ENCODE measurements around the gene MS4A4A. TPM values are rescaled to one million over a fixed set of nuclear protein-coding genes. Genes with fewer than 3 reads are reported as not detected.

Gene MS4A4A
- total RNA-seq (10 to 100 TPM in 1 of 2 donors, 1 to 10 TPM in 1; 2.0 to 11.0 TPM), polyA plus RNA-seq (ENCODE audit: insufficient read depth, low read depth, low replicate concordance) (11.4 TPM)
- long read RNA-seq, donor 1, partial matches to known transcripts, result 0 of 3 reads
- long read RNA-seq, donor 1, other reads (novel, unspliced or antisense), result 0 of 3 reads
- long read RNA-seq, donor 2, partial matches to known transcripts, result 0 of 1 reads
- long read RNA-seq, donor 2, other reads (novel, unspliced or antisense), result 0 of 1 reads

GRCh38 chr11:60280412-60280811 is at the start of gene MS4A4A:
Gene MS4A4A, plus strand, starts transcription at chr11:60280666. Its CDS starts 10 bp downstream, at chr11:60280676.
- Histone ChIP-seq H3K4me3 (no peak within 1 kb of the TSS), H3K27me3 (no peaks in the 10 kb centered on the region), H3K36me3 (ENCODE audit: low read depth, missing control alignments) (no peaks in the 10 kb centered on the region), H3K27ac (peak within 1 kb of the TSS in 1 of 2 donors; percentile 8), H3K4me1 (no peaks in the 10 kb centered on the region), H3K9me3 (no peaks in the 10 kb centered on the region)
- TF ChIP-seq POLR2A (IDR thresholded peaks at IDR 0.05) (no peak), CTCF (IDR thresholded peaks at IDR 0.05) (no peak)
- WGBS, 2 donors, result 79 to 89% methylated on average over 3 of the region's 3 CpGs
- intact Hi-C loops (cut with DNase I; ENCODE audit: low total_unique reads), result no loop called here
- peak; percentile 20 for DNase-seq

GRCh38 chr11:60230681-60231080 is 49.8 kb upstream of the MS4A4A start:
- H3K36me3 ChIP-seq (ENCODE audit: low read depth, missing control alignments), result no peaks in the 10 kb centered on the region
- H3K4me1 ChIP-seq, result no peaks in the 10 kb centered on the region
- no peak overlapping the region for H3K27ac ChIP-seq
- intact Hi-C loops (cut with DNase I; ENCODE audit: low total_unique reads), result no loop called here
- DNase-seq, result no peak
- no peaks in the 10 kb centered on the region for H3K27me3 ChIP-seq
- no peak overlapping the region for H3K4me3 ChIP-seq
- no peak for TF ChIP-seq POLR2A (IDR thresholded peaks at IDR 0.05)
- no peak for TF ChIP-seq CTCF (IDR thresholded peaks at IDR 0.05)
- 85% methylated on average over 1 of the region's 1 CpG for WGBS, 2 donors
- no peaks in the 10 kb centered on the region for H3K9me3 ChIP-seq

GRCh38 chr11:60235321-60235720 is 45.1 kb upstream of the MS4A4A start:
- TF ChIP-seq POLR2A (IDR thresholded peaks at IDR 0.05), result no peak
- TF ChIP-seq CTCF (IDR thresholded peaks at IDR 0.05), result no peak
- no peaks in the 10 kb centered on the region for H3K4me1 ChIP-seq
- intact Hi-C loops (cut with DNase I; ENCODE audit: low total_unique reads), result no loop called here
- no peaks in the 10 kb centered on the region for H3K36me3 ChIP-seq (ENCODE audit: low read depth, missing control alignments)
- H3K4me3 ChIP-seq, result no peak overlapping the region
- no peaks in the 10 kb centered on the region for H3K9me3 ChIP-seq
- no peak for DNase-seq
- H3K27ac ChIP-seq, result no peak overlapping the region
- 70 to 71% methylated on average over 3 of the region's 3 CpGs for WGBS, 2 donors
- H3K27me3 ChIP-seq, result no peaks in the 10 kb centered on the region

- H3K4me1 ChIP-seq, result no peaks in the 10 kb centered on the region
- H3K36me3 ChIP-seq (ENCODE audit: low read depth, missing control alignments), result no peaks in the 10 kb centered on the region
- no peaks in the 10 kb centered on the region for H3K9me3 ChIP-seq
- H3K27me3 ChIP-seq, result no peaks in the 10 kb centered on the region
- H3K27ac ChIP-seq, result no peak overlapping the region
- intact Hi-C loops (cut with DNase I; ENCODE audit: low total_unique reads), result no loop called here
- TF ChIP-seq CTCF (IDR thresholded peaks at IDR 0.05) (no peak), POLR2A (IDR thresholded peaks at IDR 0.05) (no peak)
- no peak overlapping the region for H3K4me3 ChIP-seq
- DNase-seq, result no peak
- 70 to 79% methylated on average over 5 of the region's 5 CpGs for WGBS, 2 donors
These were observed 39.8 kb upstream of the MS4A4A start for GRCh38 chr11:60240662-60241061.

GRCh38 chr11:60241786-60242185 is 38.7 kb upstream of the MS4A4A start:
- no peak overlapping the region for H3K4me3 ChIP-seq
- WGBS, 2 donors, result 78 to 84% methylated on average over 3 of the region's 3 CpGs
- H3K27me3 ChIP-seq, result no peaks in the 10 kb centered on the region
- H3K4me1 ChIP-seq, result no peaks in the 10 kb centered on the region
- no peaks in the 10 kb centered on the region for H3K36me3 ChIP-seq (ENCODE audit: low read depth, missing control alignments)
- TF ChIP-seq CTCF (IDR thresholded peaks at IDR 0.05) (no peak), POLR2A (IDR thresholded peaks at IDR 0.05) (no peak)
- H3K9me3 ChIP-seq, result no peaks in the 10 kb centered on the region
- no peak for DNase-seq
- intact Hi-C loops (cut with DNase I; ENCODE audit: low total_unique reads), result no loop called here
- H3K27ac ChIP-seq, result no peak overlapping the region

Data from testis (tissue), 5 donors.